DOHH2 (cell line): ENCODE measurements around the gene SYNGAP1.

Experiments used
- H3F3A ChIP-seq: fragments of 200-600 bp; sonication (generic), shearing (Covaris generic); 2 replicates; pipeline ENCODE4 v1.6.0; 2016; ENCODE audit warnings: antibody characterized with exemption, mild to moderate bottlenecking; ENCODE audit not compliant: control insufficient read depth, insufficient read depth
- H3K27ac ChIP-seq: fragments of 200-600 bp; sonication (generic); 2 replicates; pipeline ENCODE4 v1.5.1; 2014; ENCODE audit warnings: low read depth, mild to moderate bottlenecking, low read length, moderate library complexity
- H3K27me3 ChIP-seq: fragments of 200-600 bp; sonication (generic); 2 replicates; pipeline ENCODE4 v1.6.1; 2014; ENCODE audit warnings: mild to moderate bottlenecking, low read length, mixed read lengths; ENCODE audit not compliant: control insufficient read depth
- H3K36me3 ChIP-seq: fragments of 200-600 bp; sonication (generic); 2 replicates; pipeline ENCODE4 v1.6.1; 2014; ENCODE audit warnings: mild to moderate bottlenecking, low read length, moderate library complexity, mixed read lengths; ENCODE audit not compliant: control insufficient read depth
- H3K4me1 ChIP-seq: fragments of 200-600 bp; sonication (generic); 2 replicates; pipeline ENCODE4 v1.6.1; 2014; ENCODE audit warnings: mild to moderate bottlenecking, low read length, mixed read lengths; ENCODE audit not compliant: control insufficient read depth
- H3K4me2 ChIP-seq: fragments of 200-600 bp; sonication (generic); 2 replicates; pipeline ENCODE4 v1.6.0; 2014; ENCODE audit warnings: mild to moderate bottlenecking, low read length, moderate library complexity
- H3K4me3 ChIP-seq: fragments of 200-600 bp; sonication (generic); 2 replicates; pipeline ENCODE4 v1.5.1; 2014; ENCODE audit warnings: mild to moderate bottlenecking, low read length, mixed read lengths
- H3K79me2 ChIP-seq: fragments of 200-600 bp; sonication (generic); 2 replicates; pipeline ENCODE4 v1.6.1; 2014; ENCODE audit warnings: mild to moderate bottlenecking, low read length, mixed read lengths; ENCODE audit not compliant: control insufficient read depth
- H3K9me2 ChIP-seq: fragments of 200-600 bp; sonication (generic); replicated peaks from 2 replicates; pipeline ENCODE4 v1.6.1; 2014; ENCODE audit warnings: mild to moderate bottlenecking, low read length, mixed read lengths; ENCODE audit not compliant: control insufficient read depth
- H3K9me3 ChIP-seq: fragments of 200-600 bp; sonication (generic); 2 replicates; pipeline ENCODE4 v1.6.1; 2014; ENCODE audit warnings: antibody characterized with exemption, low read length, mixed read lengths; ENCODE audit not compliant: control insufficient read depth, insufficient read depth
- H4K20me1 ChIP-seq: fragments of 200-600 bp; sonication (generic); 2 replicates; pipeline ENCODE4 v1.6.0; 2014; ENCODE audit warnings: low read depth, mild to moderate bottlenecking, antibody characterized with exemption, low read length, moderate library complexity; ENCODE audit not compliant: control insufficient read depth, insufficient read depth
- CTCF ChIP-seq: fragments of 200-600 bp; sonication (generic); IDR thresholded peaks from one replicate; pipeline ENCODE4 v1.5.1; 2014; ENCODE audit warnings: antibody characterized with exemption, mild to moderate bottlenecking, low read depth, low read length; ENCODE audit not compliant: poor library complexity, severe bottlenecking
- EZH2phosphoT487 ChIP-seq: fragments of 200-600 bp; sonication (generic); IDR thresholded peaks from 2 replicates; pipeline ENCODE4 v1.6.1; 2017; ENCODE audit warnings: borderline replicate concordance, mild to moderate bottlenecking, antibody characterized with exemption, low read length, moderate library complexity, mixed read lengths

Gene SYNGAP1

DNA sequence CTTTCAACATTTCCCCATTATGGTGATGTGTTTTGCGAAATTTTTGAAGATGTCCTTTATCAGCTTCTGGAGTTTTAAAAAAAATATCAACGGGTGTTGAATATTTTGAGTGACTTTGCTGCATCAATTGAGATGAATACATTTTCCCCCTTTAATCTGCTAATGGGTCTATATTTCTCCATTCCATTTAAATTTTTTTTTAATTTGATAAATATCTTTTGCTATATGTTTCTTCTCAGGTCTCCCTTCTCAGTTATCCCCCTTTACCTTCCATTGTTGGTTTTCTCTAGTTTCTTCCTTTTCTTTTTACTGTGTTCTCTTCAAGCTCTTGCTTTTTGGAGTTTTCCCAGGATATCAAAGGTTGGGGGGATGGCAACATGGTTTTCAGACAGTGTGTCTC lies 29.7 kb upstream of the SYNGAP1 start:
- TF ChIP-seq EZH2phosphoT487 (no peak), CTCF (no peak)
- Histone ChIP-seq H3K4me2 (peak overlapping the region; percentile 86; the same call in 1 of the 2 replicates), H3K4me1 (peaks cover 25% of the 10 kb centered on the region), H3F3A (peaks cover 10% of the 10 kb centered on the region), H3K79me2 (peaks cover 36% of the 10 kb centered on the region), H3K27ac (no peak overlapping the region), H3K27me3 (no peaks in the 10 kb centered on the region), H3K9me3 (no peaks in the 10 kb centered on the region), H3K36me3 (peaks cover 34% of the 10 kb centered on the region), H3K9me2 (no peaks in the 10 kb centered on the region), H3K4me3 (no peak overlapping the region), H4K20me1 (peaks cover 12% of the 10 kb centered on the region; the same call in 1 of the 2 replicates)

DNA sequence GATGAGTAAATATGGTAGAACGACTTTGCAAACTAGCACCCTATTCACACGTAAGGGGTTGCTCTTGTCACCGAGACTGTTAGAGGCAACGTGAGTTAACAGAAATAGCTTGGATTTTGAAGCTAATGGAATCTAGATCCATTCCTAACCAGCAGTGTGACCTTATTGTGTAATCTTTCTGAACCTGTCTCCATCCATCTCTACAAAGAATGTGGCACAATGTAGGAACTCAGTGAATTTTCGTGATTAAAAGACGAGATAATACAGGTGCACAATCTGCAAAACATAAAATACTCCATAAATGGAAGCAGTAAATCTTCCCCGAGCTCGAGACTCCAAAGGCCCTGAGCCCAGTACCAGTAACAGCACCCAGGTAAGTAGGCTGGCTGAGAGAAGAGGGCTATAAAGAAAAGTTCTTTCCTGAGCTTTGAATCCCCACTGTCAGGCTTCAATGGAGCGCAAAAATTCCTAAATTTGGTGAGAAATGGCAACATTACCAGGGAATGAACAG lies 29.0 kb upstream of the SYNGAP1 start:
- Histone ChIP-seq H3K9me2 (no peaks in the 10 kb centered on the region), H3F3A (peaks cover 10% of the 10 kb centered on the region), H3K9me3 (no peaks in the 10 kb centered on the region), H3K79me2 (peaks cover 42% of the 10 kb centered on the region), H3K4me1 (peaks cover 30% of the 10 kb centered on the region), H3K4me3 (peak overlapping the region; percentile 74), H3K27me3 (no peaks in the 10 kb centered on the region), H4K20me1 (peaks cover 18% of the 10 kb centered on the region; the same call in 1 of the 2 replicates), H3K4me2 (peak overlapping the region; percentile 86), H3K27ac (peak overlapping the region; percentile 86), H3K36me3 (peaks cover 41% of the 10 kb centered on the region)
- no peak for TF ChIP-seq CTCF
- TF ChIP-seq EZH2phosphoT487 = no peak

- Histone ChIP-seq H3F3A (peaks cover 10% of the 10 kb centered on the region), H3K36me3 (peaks cover 46% of the 10 kb centered on the region), H4K20me1 (peaks cover 20% of the 10 kb centered on the region; the same call in 1 of the 2 replicates), H3K27me3 (no peaks in the 10 kb centered on the region), H3K79me2 (peaks cover 48% of the 10 kb centered on the region), H3K27ac (peak within 1 kb of the TSS; percentile 86), H3K4me2 (peak within 1 kb of the TSS; percentile 86), H3K4me1 (peaks cover 32% of the 10 kb centered on the region), H3K9me2 (no peaks in the 10 kb centered on the region), H3K4me3 (peak within 1 kb of the TSS; percentile 74), H3K9me3 (no peaks in the 10 kb centered on the region)
- no peak for TF ChIP-seq EZH2phosphoT487
- TF ChIP-seq CTCF = peak; percentile 91
Observed at GRCh38 chr6:33391278-33391921, 28.5 kb upstream of the SYNGAP1 start, which contains the start of gene KIFC1. Gene KIFC1, plus strand, starts transcription at chr6:33391823. Its CDS starts 163 bp downstream, at chr6:33391986.
